Aorta (tissue), 5 donors: ENCODE data around the gene ATP6V0D1. TPM values are rescaled to one million over a fixed set of nuclear protein-coding genes. Genes with fewer than 3 reads are reported as not detected.

Experiments used
- ATAC-seq: fragments of 200-7000 bp; cut with Tn5 transposase; one replicate; pipeline ENCODE4 v1.9.1; 2022; ENCODE audit warnings: moderate library complexity; ENCODE audit not compliant: low FRiP score
- DNase-seq, 2 donors: peaks; one replicate each; pipeline ENCODE4 v3.0.0-alpha.2; 2020
- H3K27ac ChIP-seq, 2 donors: one replicate each; pipeline ENCODE4 v1.5.1; 2013; ENCODE audit warnings: low read length in 2 of 2, mild to moderate bottlenecking in 2 of 2, moderate library complexity in 2 of 2, control low read depth in 1 of 2, inconsistent platforms in 1 of 2, low read depth in 1 of 2
- H3K27me3 ChIP-seq, 2 donors: one replicate each; pipeline ENCODE4 v1.6.1; 2013; ENCODE audit warnings: control low read depth in 1 of 2, low read length in 1 of 2, mild to moderate bottlenecking in 1 of 2, moderate library complexity in 1 of 2; ENCODE audit not compliant: insufficient read depth in 2 of 2, control insufficient read depth in 1 of 2
- H3K36me3 ChIP-seq, 2 donors: one replicate each; pipeline ENCODE4 v1.6.1; 2013; ENCODE audit warnings: control low read depth in 1 of 2, low read length in 1 of 2, mild to moderate bottlenecking in 1 of 2; ENCODE audit not compliant: insufficient read depth in 2 of 2, control insufficient read depth in 1 of 2
- H3K4me1 ChIP-seq, 2 donors: one replicate each; pipeline ENCODE4 v1.6.1; 2013; ENCODE audit warnings: low read length in 2 of 2, control low read depth in 1 of 2, mild to moderate bottlenecking in 1 of 2, moderate library complexity in 1 of 2; ENCODE audit not compliant: insufficient read depth in 2 of 2, control insufficient read depth in 1 of 2
- H3K4me3 ChIP-seq, 2 donors: one replicate each; pipeline ENCODE4 v1.5.1; 2013; ENCODE audit warnings: low read length in 2 of 2, control low read depth in 1 of 2, mild to moderate bottlenecking in 1 of 2
- H3K9me3 ChIP-seq: one replicate; pipeline ENCODE4 v1.6.1; 2013; ENCODE audit warnings: mild to moderate bottlenecking, low read length; ENCODE audit not compliant: control insufficient read depth
- WGBS, 2 donors: extraction: QIAGEN DNeasy Blood & Tissue Kit; methylation state at CpG; one replicate each; pipeline ENCODE4 v1.1.7; 2013; 5-methylcytosine and 5-hydroxymethylcytosine counted together
- intact Hi-C, 2 donors: fragments of 100-400 bp; cut with DNase I; formaldehyde crosslinking; loops; one replicate each; pipeline versions ENCODE4 v1.14.2 to v1.15.0; 2022
- polyA plus RNA-seq, 2 donors: library from polyadenylated mRNA; stranded (reverse); fragments of 200-250 nt; gene quantifications; one replicate each; pipeline ENCODE4 v1.2.3, GENCODE V29; 2013
- total RNA-seq, 2 donors: library from RNA; stranded (reverse); fragmentation: NEBNext Ultra II Directional; extraction: Animal tissue kit (Norgen Biotek cat#: 25700); gene quantifications; one replicate each; pipeline ENCODE4 v1.2.1, GENCODE V29; 2021
- donor health status: healthy with polysubstance abuse.
- donor health status: Bipolar disorder and iron deficiency.
- donor health status: DM: no; HTN: no; CAD: no.
- donor health status: DM: no; HTN: no; CAD: no.
- donor health status: DM: yes; HTN: yes; CAD: no.

Gene ATP6V0D1
- total and polyA plus RNA-seq, 4 donors: 52.0 to 88.0 (median 60.3) TPM

DNA sequence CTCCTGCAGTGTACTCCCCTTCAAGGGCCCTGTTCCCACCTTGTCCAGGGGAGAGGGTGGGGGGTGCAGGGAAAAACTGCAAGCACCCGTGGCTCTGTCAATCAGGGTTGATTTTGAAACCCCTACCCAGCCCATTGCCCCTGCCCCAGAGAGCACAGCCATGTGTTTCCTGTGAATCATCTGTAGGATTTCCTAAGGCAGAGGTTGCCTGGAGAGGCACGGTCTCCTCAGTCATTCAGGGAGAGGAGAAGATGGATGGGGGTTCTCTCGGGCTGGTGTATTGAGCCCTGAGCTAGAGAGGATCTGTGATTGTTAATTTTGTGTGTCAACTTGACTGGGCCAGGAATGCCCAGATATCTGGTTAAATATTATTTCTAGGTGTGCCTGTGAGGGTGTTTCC lies 5.8 kb upstream of the ATP6V0D1 start:
- Histone ChIP-seq H3K4me3 (no peak overlapping the region), H3K27ac (no peak overlapping the region), H3K27me3 (no peaks in the 10 kb centered on the region), H3K36me3 (no peaks in the 10 kb centered on the region), H3K4me1 (no peaks in the 10 kb centered on the region), H3K9me3 (no peaks in the 10 kb centered on the region)
- intact Hi-C loops: no loop called here
- ATAC-seq: no peak
- 73 to 85% methylated on average over 3 of the region's 3 CpGs for WGBS, 2 donors
- no peak for DNase-seq

DNA sequence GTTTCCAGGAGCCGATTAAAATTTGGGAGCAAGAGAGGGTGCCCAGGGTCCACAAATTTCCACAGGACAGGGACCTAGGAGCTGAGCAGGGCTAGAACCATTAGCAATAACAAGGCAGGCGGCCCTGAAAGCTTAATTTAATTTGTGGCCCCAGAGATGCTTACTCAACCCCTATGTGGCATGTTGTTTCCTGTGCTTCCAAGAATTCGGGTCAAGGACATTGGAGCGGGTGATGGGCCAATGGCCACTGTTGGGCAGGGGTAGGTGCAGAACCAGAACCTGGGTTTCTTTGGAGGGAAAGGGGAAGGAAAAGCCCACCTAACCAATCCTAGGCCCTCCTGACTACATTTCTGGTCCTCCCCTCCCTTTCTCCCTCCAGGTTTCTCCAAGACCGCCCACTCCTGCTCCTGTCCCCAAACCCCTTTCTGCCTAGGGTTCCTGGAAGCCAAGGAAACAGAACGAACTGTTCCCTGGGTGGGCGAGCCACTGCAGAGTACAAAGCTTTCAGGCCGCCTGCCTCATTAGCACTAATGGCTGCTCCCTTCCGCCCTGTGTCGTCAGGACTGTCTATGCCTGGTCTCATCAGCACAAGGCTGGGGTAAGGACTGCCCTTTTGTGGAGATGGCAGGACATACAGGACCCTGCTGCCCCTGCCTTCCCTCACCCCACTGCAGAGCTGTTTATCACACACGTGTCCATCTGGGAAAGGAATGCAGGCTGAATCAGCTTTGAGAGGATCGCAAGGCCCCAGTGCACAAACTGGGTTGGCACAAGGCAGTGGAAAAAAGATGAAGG lies 3.0 kb upstream of the ATP6V0D1 start:
- intact Hi-C loops: loop anchor here in 1 of 2 donors (5.0 kb wide), 1 partner anchor 38 kb away; no protein-coding TSS in a partner anchor
- ATAC-seq (no peak), DNase-seq (no peak)
- H3K27me3 ChIP-seq: no peaks in the 10 kb centered on the region
- WGBS, 2 donors: 88 to 92% methylated on average over 12 of the region's 12 CpGs
- H3K36me3 ChIP-seq: no peaks in the 10 kb centered on the region
- no peak overlapping the region for H3K27ac ChIP-seq
- H3K4me1 ChIP-seq: no peaks in the 10 kb centered on the region
- H3K4me3 ChIP-seq: no peak overlapping the region
- H3K9me3 ChIP-seq: no peaks in the 10 kb centered on the region

DNA sequence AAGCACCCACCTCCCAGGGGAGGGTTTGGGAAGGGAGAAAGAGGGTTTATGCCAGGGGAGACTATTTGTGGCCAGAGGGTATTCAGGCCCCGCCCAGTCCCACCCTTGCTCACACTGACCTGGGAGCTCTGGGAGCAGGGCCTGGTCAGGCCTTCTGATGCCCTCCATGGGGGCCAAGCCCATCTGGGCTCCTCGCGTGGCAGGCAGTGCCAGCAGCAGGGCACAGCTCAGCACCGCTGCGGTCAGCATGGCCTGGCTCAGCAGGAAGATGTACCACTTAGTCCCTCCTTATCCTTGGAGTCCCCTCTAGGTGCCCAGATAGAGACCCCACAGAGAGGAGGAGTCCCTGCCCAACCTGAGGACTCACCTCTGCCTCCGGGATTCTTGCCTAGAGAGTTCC lies 2.2 kb upstream of the ATP6V0D1 start, which contains the start of gene AGRP:
TSS of gene AGRP (minus strand) at position 398 of the 400 bp plus-strand sequence. CDS start at position 249, 149 bp downstream.
- Histone ChIP-seq H3K27me3 (no peaks in the 10 kb centered on the region), H3K4me3 (no peak within 1 kb of the TSS), H3K4me1 (no peaks in the 10 kb centered on the region), H3K36me3 (no peaks in the 10 kb centered on the region), H3K9me3 (no peaks in the 10 kb centered on the region), H3K27ac (no peak within 1 kb of the TSS)
- DNase-seq (no peak), ATAC-seq (no peak)
- WGBS, 2 donors: 93% methylated on average over 6 of the region's 6 CpGs
- intact Hi-C loops: loop anchor here in 1 of 2 donors (5.0 kb wide), 1 partner anchor 39 kb away; no protein-coding TSS in a partner anchor

DNA sequence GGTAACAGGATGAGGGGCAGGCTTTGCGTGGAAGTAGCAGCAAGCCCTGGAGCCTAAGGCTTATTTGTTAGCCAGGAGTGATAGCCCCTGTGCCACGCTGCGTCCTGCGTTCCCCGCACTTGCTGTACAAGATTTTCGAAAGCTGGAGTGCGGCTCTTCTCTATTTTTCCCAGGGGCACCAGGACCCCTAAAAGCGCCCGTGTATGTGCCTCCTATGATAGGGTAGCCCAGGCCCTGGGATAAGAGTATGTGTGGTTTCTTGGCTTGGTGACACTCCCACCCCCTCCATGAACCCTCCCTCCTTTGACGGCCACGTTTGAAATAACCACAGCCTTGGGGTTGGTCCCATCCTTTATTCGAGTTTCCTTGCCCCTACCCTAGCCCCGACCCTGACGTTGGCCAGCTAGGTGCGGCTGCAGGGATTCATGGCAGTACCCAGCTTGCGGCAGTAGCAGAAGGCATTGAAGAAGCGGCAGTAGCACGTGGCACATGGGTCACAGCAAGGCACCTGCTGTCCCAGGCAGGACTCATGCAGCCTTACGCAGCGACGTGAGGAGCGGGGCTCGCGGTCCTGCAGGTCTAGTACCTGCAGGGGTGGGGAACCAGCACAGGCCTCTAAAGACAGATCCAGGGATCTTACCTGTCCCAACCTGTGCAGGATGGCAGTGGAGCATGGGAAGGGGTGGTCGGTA lies 1.4 kb upstream of the ATP6V0D1 start:
- DNase-seq: no peak
- no peak overlapping the region for H3K4me3 ChIP-seq
- H3K36me3 ChIP-seq: no peaks in the 10 kb centered on the region
- H3K27me3 ChIP-seq: no peaks in the 10 kb centered on the region
- no peak overlapping the region for H3K27ac ChIP-seq
- no peaks in the 10 kb centered on the region for H3K4me1 ChIP-seq
- 84 to 86% methylated on average over 25 of the region's 25 CpGs for WGBS, 2 donors
- no peak for ATAC-seq
- H3K9me3 ChIP-seq: no peaks in the 10 kb centered on the region
- intact Hi-C loops: loop anchor here in 1 of 2 donors (5.0 kb wide), 1 partner anchor 40 kb away; no protein-coding TSS in a partner anchor

DNA sequence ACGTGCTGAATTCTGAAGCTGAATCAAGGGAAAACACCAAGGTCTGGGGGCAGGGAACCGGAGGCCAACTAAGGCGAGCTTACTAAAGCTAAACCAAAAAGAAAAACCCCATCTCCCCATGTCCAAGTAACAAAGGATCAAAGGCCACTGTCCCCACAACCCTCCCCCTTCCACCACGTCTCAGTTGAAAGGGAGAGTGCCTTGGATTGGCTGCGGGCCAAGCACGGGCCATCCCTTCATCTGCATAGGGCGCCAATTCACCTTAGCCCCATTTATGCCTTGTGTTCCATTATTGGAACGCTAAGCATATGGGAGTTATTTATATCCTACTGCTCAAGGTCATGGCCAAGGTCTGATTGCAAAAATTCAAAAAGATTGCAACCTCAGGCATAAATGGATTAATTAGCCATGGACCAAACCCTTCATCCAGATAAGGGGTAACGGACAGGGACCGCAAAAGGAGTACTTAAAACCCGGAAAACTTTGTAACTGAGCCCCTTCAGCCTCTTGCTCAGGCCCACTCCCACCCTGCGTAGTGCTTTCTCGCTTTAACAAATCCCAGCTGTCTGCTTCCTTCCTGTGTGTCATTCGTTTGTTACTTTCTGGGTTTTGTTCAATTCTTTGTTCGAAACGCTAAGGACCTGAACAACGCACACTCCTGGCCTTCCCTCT lies 740 bp upstream of the ATP6V0D1 start:
- Histone ChIP-seq H3K36me3 (no peaks in the 10 kb centered on the region), H3K4me3 (peak overlapping the region; percentile 37 to 56), H3K9me3 (no peaks in the 10 kb centered on the region), H3K27ac (no peak overlapping the region), H3K4me1 (no peaks in the 10 kb centered on the region), H3K27me3 (no peaks in the 10 kb centered on the region)
- ATAC-seq (peak; percentile 14), DNase-seq (peak in 1 of 2 donors; percentile 69)
- intact Hi-C loops: loop anchor here in 1 of 2 donors (5.0 kb wide), 1 partner anchor 41 kb away; no protein-coding TSS in a partner anchor
- WGBS, 2 donors: 22 to 27% methylated on average over 17 of the region's 17 CpGs

DNA sequence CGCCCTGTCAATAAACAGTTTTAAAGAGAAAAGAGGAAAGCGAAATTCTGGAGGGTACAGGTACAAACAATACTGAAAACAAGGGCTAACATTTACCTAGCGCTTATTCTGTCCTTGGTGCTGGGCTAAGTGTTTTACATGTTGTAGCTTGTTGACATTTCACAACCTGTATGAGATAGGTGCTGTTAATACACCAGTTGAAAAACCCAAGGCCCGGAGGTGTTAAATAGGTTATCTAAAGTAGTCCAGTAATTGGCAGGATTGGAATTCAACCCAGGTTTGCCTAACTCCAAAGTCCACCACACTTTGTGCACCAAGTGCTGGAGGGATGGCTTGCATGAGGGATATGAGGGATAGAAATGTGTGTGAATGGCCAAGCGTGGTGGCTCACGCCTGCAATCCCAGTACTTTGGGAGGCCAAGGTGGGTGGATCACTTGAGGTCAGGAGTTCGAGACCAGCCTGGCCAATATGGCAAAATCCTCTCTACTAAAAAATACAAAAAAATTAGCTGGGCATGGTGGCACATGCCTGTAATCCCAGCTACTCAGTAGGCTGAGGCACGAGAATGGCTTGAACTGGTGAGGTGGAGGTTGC lies 2.9 kb downstream of the ATP6V0D1 start:
- intact Hi-C loops: no loop called here
- Histone ChIP-seq H3K9me3 (no peaks in the 10 kb centered on the region), H3K4me3 (no peak overlapping the region), H3K27ac (no peak overlapping the region), H3K36me3 (no peaks in the 10 kb centered on the region), H3K27me3 (no peaks in the 10 kb centered on the region), H3K4me1 (no peaks in the 10 kb centered on the region)
- WGBS, 2 donors: 95% methylated on average over 8 of the region's 8 CpGs
- no peak for DNase-seq
- no peak for ATAC-seq

DNA sequence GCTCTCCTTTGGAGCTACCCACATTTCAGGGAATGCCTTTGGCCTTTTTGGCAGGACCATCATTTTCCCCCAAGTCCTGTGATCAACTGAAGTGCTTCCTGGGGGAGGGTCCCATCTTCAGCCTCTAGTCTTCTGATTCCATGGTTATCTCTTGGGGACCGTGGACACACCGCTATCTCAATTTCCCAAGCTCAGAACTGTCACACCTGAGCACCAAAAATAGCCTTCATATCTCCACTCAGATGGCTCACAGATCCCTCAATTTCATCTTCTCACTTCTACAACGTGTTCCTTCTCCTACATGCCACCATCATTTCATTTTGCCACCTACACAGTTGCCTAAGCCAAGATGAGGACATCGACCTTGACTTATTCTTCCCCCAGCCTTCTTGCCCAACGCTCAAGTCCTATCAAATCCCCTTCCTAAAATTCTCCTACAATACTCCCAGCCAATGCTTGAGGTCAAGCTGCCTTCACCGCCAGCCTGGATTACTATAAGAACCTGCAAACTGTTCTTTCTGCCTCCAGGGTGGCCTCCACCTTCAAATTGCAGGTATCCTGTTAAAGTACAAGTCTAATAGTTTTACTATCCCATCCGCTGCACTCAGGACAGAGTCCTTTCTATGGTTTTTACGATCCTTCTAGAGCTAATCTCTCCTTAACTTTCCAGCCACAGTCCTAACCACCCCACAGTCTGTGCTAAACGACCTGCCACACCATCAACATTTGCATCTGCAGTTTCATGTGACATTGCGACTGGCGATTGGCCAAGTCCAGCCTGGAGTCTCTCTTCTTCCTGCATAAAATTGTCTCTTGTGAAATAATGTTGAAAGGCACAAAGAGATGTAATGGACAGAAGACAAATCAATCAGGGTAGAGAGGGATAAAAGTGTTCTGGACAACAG lies 6.2 kb downstream of the ATP6V0D1 start:
- 91% methylated on average over 11 of the region's 11 CpGs for WGBS, 2 donors
- H3K27ac ChIP-seq: no peak overlapping the region

More for the DNA sequence above, 6.2 kb downstream of the ATP6V0D1 start:
- H3K4me3 ChIP-seq: no peak overlapping the region
- intact Hi-C loops: no loop called here
- ATAC-seq: no peak
- H3K27me3 ChIP-seq: no peaks in the 10 kb centered on the region
- DNase-seq: no peak
- H3K36me3 ChIP-seq: no peaks in the 10 kb centered on the region
- H3K9me3 ChIP-seq: no peaks in the 10 kb centered on the region
- H3K4me1 ChIP-seq: peaks cover 2% of the 10 kb centered on the region in 2 donors
